WTC11 (cell line): ENCODE data around the gene TSPAN10. TPM values are rescaled to one million over a fixed set of nuclear protein-coding genes. Genes with fewer than 3 reads are reported as not detected.

ENCODE experiments used
- ATAC-seq: fragments of 200-7000 bp; cut with Tn5 transposase; 2 replicates; pipeline ENCODE4 v1.10.0; 2021; ENCODE audit warnings: mild to moderate bottlenecking, moderate library complexity
- CTCF ChIA-PET: fragments of 300-600 bp; sonication (Branson Sonifier 250); formaldehyde crosslinking; loops from one replicate; lab custom pipeline; 2021; ENCODE audit warnings: antibody characterized with exemption; lab: Charles Lee
- POLR2A ChIA-PET: fragments of 350-600 bp; sonication (Branson Sonifier 250); formaldehyde crosslinking; loops from one replicate; lab custom pipeline; 2021; ENCODE audit warnings: antibody characterized with exemption; lab: Charles Lee
- DNase-seq: peaks from one replicate; pipeline ENCODE4 v3.0.0; 2021; ENCODE audit warnings: low spot score
- H3K27ac Mint-ChIP-seq: 2 replicates; pipeline ENCODE4 v1.8.0; 2021; ENCODE audit warnings: mixed read lengths
- H3K27me3 Mint-ChIP-seq: 2 replicates; pipeline ENCODE4 v1.8.0; 2021; ENCODE audit warnings: low read depth, mild to moderate bottlenecking, moderate library complexity, mixed read lengths
- H3K36me3 Mint-ChIP-seq: 2 replicates; pipeline ENCODE4 v1.8.0; 2021; ENCODE audit warnings: mixed read lengths
- H3K4me1 Mint-ChIP-seq: 2 replicates; pipeline ENCODE4 v1.8.0; 2022; ENCODE audit warnings: mixed read lengths
- H3K4me3 Mint-ChIP-seq: 2 replicates; pipeline ENCODE4 v1.8.0; 2021; ENCODE audit warnings: mild to moderate bottlenecking, moderate library complexity, mixed read lengths
- H3K9me3 Mint-ChIP-seq: 2 replicates; pipeline ENCODE4 v1.8.0; 2021; ENCODE audit warnings: mixed read lengths
- AFF4 ChIP-seq: sonication (generic); formaldehyde crosslinking; IDR thresholded peaks from 2 replicates; pipeline ENCODE4 v1.8.1; 2023; ENCODE audit warnings: mild to moderate bottlenecking, missing genetic modification reagents, borderline replicate concordance
- ATF3 ChIP-seq: sonication (generic); formaldehyde crosslinking; conservative IDR thresholded peaks from 2 replicates; pipeline ENCODE4 v1.8.1; 2022; ENCODE audit warnings: mild to moderate bottlenecking, missing genetic modification reagents
- EMX1 ChIP-seq: fragments of 250-450 bp; sonication (Bioruptor Pico); IDR thresholded peaks from 2 replicates; pipeline ENCODE4 v1.8.0; 2021; ENCODE audit warnings: mild to moderate bottlenecking
- ESRRA ChIP-seq: sonication (generic); formaldehyde crosslinking; IDR thresholded peaks from 2 replicates; pipeline ENCODE4 v1.8.1; 2022; ENCODE audit warnings: mild to moderate bottlenecking, missing genetic modification reagents, borderline replicate concordance
- FOXK1 ChIP-seq: sonication (generic); formaldehyde crosslinking; IDR thresholded peaks from 2 replicates; pipeline ENCODE4 v1.8.0; 2022; ENCODE audit warnings: mild to moderate bottlenecking, moderate library complexity, missing genetic modification reagents
- FOXP1 ChIP-seq: sonication (generic); formaldehyde crosslinking; IDR thresholded peaks from 2 replicates; pipeline ENCODE4 v1.8.0; 2022; ENCODE audit warnings: missing genetic modification reagents, mild to moderate bottlenecking, moderate library complexity, borderline replicate concordance
- GABPB1 ChIP-seq: sonication (generic); formaldehyde crosslinking; IDR thresholded peaks from 2 replicates; pipeline ENCODE4 v1.8.1; 2023; ENCODE audit warnings: mild to moderate bottlenecking, missing genetic modification reagents
- NR2C2 ChIP-seq: sonication (generic); formaldehyde crosslinking; IDR thresholded peaks from 2 replicates; pipeline ENCODE4 v1.8.0; 2022; ENCODE audit warnings: mild to moderate bottlenecking, missing genetic modification reagents
- NR3C1 ChIP-seq: sonication (generic); formaldehyde crosslinking; conservative IDR thresholded peaks from 2 replicates; pipeline ENCODE4 v1.8.1; 2023; ENCODE audit warnings: low read depth, mild to moderate bottlenecking, missing genetic modification reagents
- PRRX2 ChIP-seq: fragments of 250-450 bp; sonication (Bioruptor Pico); IDR thresholded peaks from 2 replicates; pipeline ENCODE4 v1.8.0; 2021; ENCODE audit warnings: mild to moderate bottlenecking
- RELA ChIP-seq: sonication (generic); formaldehyde crosslinking; IDR thresholded peaks from 2 replicates; pipeline ENCODE4 v1.8.1; 2022; ENCODE audit warnings: missing genetic modification reagents, mild to moderate bottlenecking, borderline replicate concordance
- SMAD4 ChIP-seq: sonication (generic); formaldehyde crosslinking; IDR thresholded peaks from 2 replicates; pipeline ENCODE4 v1.8.0; 2022; ENCODE audit warnings: mild to moderate bottlenecking, missing genetic modification reagents
- SP1 ChIP-seq: sonication (generic); formaldehyde crosslinking; conservative IDR thresholded peaks from 2 replicates; pipeline ENCODE4 v1.8.1; 2022; ENCODE audit warnings: missing genetic modification reagents
- STAT6 ChIP-seq: sonication (generic); formaldehyde crosslinking; conservative IDR thresholded peaks from 2 replicates; pipeline ENCODE4 v1.8.1; 2023; ENCODE audit warnings: mild to moderate bottlenecking, low read depth, missing genetic modification reagents, moderate library complexity
- USF2 ChIP-seq: sonication (generic); formaldehyde crosslinking; IDR thresholded peaks from 2 replicates; pipeline ENCODE4 v1.8.1; 2023; ENCODE audit warnings: mild to moderate bottlenecking, missing genetic modification reagents, moderate library complexity
- ZNF121 ChIP-seq: sonication (generic); formaldehyde crosslinking; IDR thresholded peaks from 2 replicates; pipeline ENCODE4 v1.8.0; 2023; ENCODE audit warnings: missing genetic modification reagents
- ZNF281 ChIP-seq: sonication (generic); formaldehyde crosslinking; IDR thresholded peaks from 2 replicates; pipeline ENCODE4 v1.8.0; 2023; ENCODE audit warnings: mild to moderate bottlenecking, missing genetic modification reagents
- ZNF512 ChIP-seq: sonication (generic); formaldehyde crosslinking; IDR thresholded peaks from 2 replicates; pipeline ENCODE4 v1.8.1; 2022; ENCODE audit warnings: missing genetic modification reagents, borderline replicate concordance
- ZSCAN18 ChIP-seq: fragments of 250-450 bp; sonication (Bioruptor Pico); IDR thresholded peaks from 2 replicates; pipeline ENCODE4 v2.1.2; 2022; ENCODE audit warnings: mild to moderate bottlenecking, moderate library complexity
- total RNA-seq: library from RNA; stranded (reverse); gene quantifications from 3 replicates; pipeline ENCODE4 v1.2.3, GENCODE V29; 2021

The TSPAN10 gene
- total RNA-seq, 1 experiment from 2014 or later = 1.5 TPM

GRCh38 chr17:81693509-81694210, 56.7 kb downstream of the TSPAN10 start:
- Mint-ChIP-seq H3K27ac (no peak overlapping the region), H3K36me3 (peaks cover 36% of the 10 kb centered on the region), H3K27me3 (no peaks in the 10 kb centered on the region), H3K9me3 (no peaks in the 10 kb centered on the region), H3K4me3 (no peak overlapping the region), H3K4me1 (no peaks in the 10 kb centered on the region)
- ATAC-seq = peak; percentile 82
- CTCF ChIA-PET = interaction anchor here (0.6 to 1.3 kb wide), 16 partner anchors 8 to 141 kb away, joined by 3 to 15 read pairs (median 4); partner anchors contain the start of genes ARL16, CCDC137, FAAP100 and HGS
- POLR2A ChIA-PET = interaction anchor here (0.6 to 1.2 kb wide), 3 partner anchors 9 to 122 kb away, joined by 3 to 4 read pairs (median 3); partner anchors contain the start of genes ARL16, HGS and MRPL12
- peak; percentile 67 for DNase-seq
- TF ChIP-seq AFF4 (CRISPR knock-in tag) (no peak), SMAD4 (CRISPR knock-in tag) (no peak), STAT6 (CRISPR knock-in tag) (no peak), ZNF121 (CRISPR knock-in tag) (no peak), ZNF512 (CRISPR knock-in tag) (no peak), SP1 (CRISPR knock-in tag) (no peak), RELA (CRISPR knock-in tag) (no peak), EMX1 (CRISPR knock-in tag) (no peak), PRRX2 (no peak), NR2C2 (CRISPR knock-in tag) (no peak), ATF3 (CRISPR knock-in tag) (no peak), FOXP1 (CRISPR knock-in tag) (no peak), NR3C1 (CRISPR knock-in tag) (no peak), ZSCAN18 (CRISPR knock-in tag) (no peak), USF2 (no peak), FOXK1 (CRISPR knock-in tag) (no peak), ZNF281 (CRISPR knock-in tag) (no peak), ESRRA (CRISPR knock-in tag) (no peak), GABPB1 (CRISPR knock-in tag) (no peak)
